AG10803 (cell line): ENCODE results near the gene GLIS1.

ENCODE experiments used
- DNase-seq: peaks from one replicate; pipeline ENCODE4 v3.0.0; 2010; ENCODE audit warnings: low read depth
- H3K4me3 ChIP-seq: 2 replicates; pipeline ENCODE4 v1.5.1; 2011; ENCODE audit warnings: mild to moderate bottlenecking, low read length, control low read depth
- TF ChIP-seq, protein P1 (sequence below): conservative IDR thresholded peaks from 2 replicates; pipeline ENCODE4 v1.5.1; 2011; ENCODE audit warnings: mild to moderate bottlenecking, low read length, control low read depth, inconsistent platforms

Gene GLIS1

DNA sequence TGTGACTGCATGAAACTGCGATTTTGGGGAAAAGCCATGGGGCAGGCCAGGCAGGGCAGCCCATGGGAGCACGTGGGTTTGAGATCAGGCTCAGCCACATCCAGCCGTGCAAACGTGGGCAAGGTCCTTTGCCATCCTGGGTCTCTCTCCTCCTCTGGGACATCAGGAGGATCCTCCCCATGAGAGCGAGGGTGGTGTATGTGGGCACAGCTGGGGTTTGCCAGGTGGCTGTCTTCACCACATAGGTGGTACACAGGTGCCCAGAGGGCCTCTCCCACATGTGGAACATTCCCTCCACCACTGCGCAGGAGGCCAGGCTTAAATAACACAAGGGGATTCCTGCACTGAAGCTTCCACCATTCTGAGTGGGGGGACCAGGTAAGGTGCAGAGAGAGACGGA, 143.1 kb downstream of the GLIS1 start:
- TF ChIP-seq, protein P1, sequence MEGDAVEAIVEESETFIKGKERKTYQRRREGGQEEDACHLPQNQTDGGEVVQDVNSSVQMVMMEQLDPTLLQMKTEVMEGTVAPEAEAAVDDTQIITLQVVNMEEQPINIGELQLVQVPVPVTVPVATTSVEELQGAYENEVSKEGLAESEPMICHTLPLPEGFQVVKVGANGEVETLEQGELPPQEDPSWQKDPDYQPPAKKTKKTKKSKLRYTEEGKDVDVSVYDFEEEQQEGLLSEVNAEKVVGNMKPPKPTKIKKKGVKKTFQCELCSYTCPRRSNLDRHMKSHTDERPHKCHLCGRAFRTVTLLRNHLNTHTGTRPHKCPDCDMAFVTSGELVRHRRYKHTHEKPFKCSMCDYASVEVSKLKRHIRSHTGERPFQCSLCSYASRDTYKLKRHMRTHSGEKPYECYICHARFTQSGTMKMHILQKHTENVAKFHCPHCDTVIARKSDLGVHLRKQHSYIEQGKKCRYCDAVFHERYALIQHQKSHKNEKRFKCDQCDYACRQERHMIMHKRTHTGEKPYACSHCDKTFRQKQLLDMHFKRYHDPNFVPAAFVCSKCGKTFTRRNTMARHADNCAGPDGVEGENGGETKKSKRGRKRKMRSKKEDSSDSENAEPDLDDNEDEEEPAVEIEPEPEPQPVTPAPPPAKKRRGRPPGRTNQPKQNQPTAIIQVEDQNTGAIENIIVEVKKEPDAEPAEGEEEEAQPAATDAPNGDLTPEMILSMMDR, result no peak
- DNase-seq, result no peak

DNA sequence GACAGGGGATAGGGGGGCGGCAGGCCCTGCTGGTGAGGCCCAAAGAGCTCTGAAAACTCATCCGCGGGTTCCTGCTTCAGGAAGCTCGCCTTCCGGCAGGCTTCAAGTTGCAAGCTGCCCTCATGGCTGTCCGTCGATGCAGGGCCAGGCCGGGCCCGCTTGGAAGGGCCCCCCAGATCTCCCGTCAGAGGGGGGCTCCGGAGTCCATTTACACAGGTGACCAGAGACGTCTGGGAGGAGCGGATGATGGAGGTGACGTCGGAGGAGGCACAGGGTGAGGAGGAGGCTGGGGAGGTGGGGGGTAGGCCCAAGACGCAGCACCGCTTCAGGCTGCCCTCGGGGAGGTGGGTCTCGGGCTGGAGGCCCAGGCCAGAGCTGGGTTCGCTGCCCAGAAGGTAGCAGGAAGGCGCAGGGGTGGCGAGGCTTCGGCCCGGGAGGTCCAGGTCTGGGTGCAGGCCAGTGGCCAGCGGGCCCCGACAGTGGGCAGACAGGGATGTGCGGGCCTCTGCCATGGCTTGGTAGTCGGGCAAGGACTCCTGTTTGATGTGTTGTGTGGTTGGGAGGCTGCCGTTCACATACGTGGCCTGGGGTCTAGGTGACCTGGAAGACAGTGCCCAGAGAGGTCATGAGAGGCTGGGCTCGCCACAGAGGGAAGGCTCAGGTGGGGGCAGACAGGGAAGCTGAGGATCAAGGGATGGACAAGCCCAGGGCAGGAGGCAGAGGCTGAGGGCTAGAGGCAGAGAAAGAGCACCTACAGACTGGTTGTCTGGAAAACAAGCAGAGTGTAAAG, 144.4 kb downstream of the GLIS1 start:
- TF ChIP-seq, protein P1, result no peak
- no peak overlapping the region for H3K4me3 ChIP-seq
- DNase-seq, result no peak

More for the DNA sequence above, 143.1 kb downstream of the GLIS1 start:
- no peak overlapping the region for H3K4me3 ChIP-seq

DNA sequence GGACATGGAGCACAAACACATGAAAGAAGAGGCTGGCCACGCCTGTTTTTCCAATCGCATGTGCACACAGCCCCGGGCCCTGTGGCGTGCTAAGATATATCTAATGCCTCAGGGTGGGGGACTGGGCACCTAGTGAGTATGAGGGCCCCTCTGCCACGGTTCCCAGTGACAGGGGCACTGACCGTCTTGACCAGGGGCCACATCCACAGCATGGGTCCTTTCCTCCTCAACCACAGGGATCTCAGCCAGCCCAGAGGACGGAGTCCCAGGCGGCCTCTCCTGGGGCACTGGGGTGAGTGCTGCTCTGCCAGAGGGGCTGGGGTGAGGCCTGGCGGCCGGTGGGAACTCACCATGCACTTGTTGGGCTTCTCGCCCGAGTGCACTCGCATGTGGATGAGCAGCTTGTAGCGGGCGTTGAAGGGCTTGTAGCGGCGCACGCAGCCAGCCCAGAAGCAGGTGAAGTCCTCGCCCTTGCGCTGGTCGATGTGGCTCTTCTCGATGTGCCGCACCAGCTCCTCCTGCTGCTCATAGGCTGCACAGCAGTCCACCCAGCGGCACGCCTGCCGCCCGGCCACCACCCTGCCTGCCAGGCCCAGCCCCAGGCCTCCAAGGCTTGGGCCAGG, 145.1 kb downstream of the GLIS1 start:
- DNase-seq, result no peak
- TF ChIP-seq, protein P1, result no peak
- no peak overlapping the region for H3K4me3 ChIP-seq

DNA sequence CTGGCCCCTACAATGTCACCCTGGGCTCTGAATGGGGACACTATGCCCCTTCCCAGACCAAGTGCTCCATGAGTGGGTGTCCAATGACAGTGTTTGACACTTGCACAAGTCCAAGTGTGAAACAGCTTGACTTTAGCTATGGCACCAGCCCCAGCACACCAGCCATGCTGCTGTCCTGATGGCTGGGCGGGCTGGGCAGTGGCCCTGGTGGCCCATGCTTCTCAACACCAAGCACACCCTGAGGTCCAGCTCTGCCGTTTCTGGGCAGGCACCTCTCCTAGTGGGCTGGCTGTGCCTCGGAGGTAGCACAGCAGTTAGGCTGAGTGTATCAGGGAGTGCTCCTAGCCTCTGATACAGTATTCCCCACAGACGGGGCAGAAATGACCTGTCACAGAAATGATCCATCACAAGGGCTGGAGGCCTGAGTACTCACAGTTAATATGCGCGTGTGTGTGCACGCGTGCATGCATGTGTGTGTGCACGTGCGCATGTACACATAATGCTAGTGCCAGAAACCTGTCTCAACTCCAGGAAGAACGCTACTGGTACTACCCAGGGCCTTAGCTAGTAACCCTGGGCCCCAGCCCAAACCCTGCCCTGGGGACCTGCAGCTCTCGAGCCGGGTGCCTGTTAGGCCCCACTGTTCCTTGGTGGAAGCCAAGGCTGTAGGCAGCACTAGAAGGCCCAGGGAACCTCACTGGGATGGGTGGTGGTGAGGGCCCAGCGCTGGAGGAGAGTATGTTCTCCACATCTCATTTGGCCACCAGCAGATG, 145.8 kb downstream of the GLIS1 start:
- DNase-seq, result no peak
- TF ChIP-seq, protein P1, result no peak
- no peak overlapping the region for H3K4me3 ChIP-seq

DNA sequence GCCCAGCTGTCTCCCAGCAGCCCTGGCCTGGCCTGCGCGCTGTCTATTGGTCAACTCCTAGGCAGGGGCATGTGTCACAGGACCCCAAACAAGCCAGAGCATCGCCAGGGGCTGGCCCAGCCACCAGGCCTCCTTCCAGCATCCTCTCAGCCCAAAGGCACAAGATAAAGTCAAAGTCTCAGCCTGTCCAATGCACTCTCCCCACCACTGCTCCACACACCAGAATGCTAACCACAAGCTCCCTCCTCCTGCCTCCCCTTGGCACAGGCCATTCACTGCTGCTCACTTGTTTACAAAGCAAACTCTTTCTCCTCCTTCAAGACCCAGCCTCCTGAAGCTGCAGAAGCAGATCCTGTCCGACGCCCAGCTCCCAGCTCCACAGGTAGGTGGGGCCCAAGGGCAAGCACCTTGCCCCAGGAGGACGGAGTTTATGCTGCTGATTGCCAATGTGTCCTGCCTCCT, 146.4 kb downstream of the GLIS1 start:
- DNase-seq, result peak; percentile 67
- no peak overlapping the region for H3K4me3 ChIP-seq
- TF ChIP-seq, protein P1, result 0 out of 2 replicates have a peak, but pooled peaks have one; percentile 6

DNA sequence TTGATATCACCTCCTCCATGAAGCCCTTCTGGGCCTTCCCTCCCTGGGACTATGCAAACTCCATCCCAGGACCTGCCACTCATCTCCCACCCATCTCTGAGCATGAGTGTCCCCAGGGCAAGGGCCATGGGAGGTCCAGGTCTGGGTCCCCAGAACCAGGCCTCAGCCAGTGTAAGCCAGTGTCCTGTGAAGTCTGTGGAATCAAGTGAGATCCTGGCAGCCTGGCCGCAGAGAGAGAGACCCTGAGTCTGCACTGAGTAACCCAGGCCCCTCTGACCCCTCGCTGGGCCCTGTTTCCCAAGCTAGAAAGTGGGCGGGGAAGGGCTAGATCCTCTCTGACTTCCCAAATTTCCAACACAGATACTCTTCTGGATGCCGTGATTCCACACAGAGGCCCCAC, 147.0 kb downstream of the GLIS1 start:
- TF ChIP-seq, protein P1, result no peak

More for the DNA sequence above, 147.0 kb downstream of the GLIS1 start:
- H3K4me3 ChIP-seq, result no peak overlapping the region
- no peak for DNase-seq
